PFSK-1 (cell line): ENCODE results near the gene NXPH1.

ENCODE experiments used
- FOXP2 ChIP-seq: optimal IDR thresholded peaks from 2 replicates; pipeline ENCODE3; 2011; ENCODE audit warnings: borderline replicate concordance, control low read depth, inconsistent platforms; ENCODE audit not compliant: insufficient read depth; ENCODE audit errors: extremely low read length, extremely low read depth
- POLR2AphosphoS5 ChIP-seq: IDR thresholded peaks from 2 replicates; pipeline ENCODE4 v1.6.1; 2012; ENCODE audit warnings: low read depth, mild to moderate bottlenecking, control low read depth, low read length, moderate library complexity
- SIN3A ChIP-seq: IDR thresholded peaks from 2 replicates; pipeline ENCODE4 v1.6.1; 2012; ENCODE audit warnings: mild to moderate bottlenecking, low read length, moderate library complexity, borderline replicate concordance; ENCODE audit not compliant: insufficient read depth
- TAF1 ChIP-seq: IDR thresholded peaks from 2 replicates; pipeline ENCODE4 v1.6.1; 2012; ENCODE audit warnings: low read length, control low read depth, borderline replicate concordance; ENCODE audit not compliant: insufficient read depth
- TF ChIP-seq, protein P1 (sequence below), 2 experiments: IDR thresholded peaks; 2 replicates each; pipeline versions ENCODE4 v1.6.1 to v1.8.0; 2011 to 2012; ENCODE audit warnings: low read depth in 2 of 2, low read length in 2 of 2, control low read depth in 1 of 2, inconsistent platforms in 1 of 2, mild to moderate bottlenecking in 1 of 2, moderate library complexity in 1 of 2; ENCODE audit not compliant: insufficient read depth in 1 of 2

Gene NXPH1

DNA sequence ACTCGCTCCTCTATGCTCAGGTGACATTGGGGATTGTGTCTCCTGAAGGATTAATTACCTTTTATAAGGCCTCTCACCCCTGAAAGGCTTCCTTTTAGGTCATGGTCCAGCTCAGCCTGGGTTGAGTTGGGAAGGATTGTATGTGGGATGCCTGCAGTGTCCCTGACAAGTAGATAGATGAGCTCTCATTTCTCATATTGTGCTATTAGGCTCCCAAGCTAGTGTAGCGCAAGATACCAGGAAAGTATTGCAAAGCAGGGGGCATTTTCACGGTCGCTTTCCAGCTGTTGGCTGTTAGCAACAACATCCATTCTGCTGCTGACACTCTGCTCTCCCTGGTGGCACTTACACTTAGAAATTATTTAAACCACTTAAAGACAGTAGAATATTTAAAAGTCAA is 31.9 kb downstream of the NXPH1 start:
- TF ChIP-seq SIN3A = no peak
- no peak for TF ChIP-seq TAF1
- TF ChIP-seq, protein P1, sequence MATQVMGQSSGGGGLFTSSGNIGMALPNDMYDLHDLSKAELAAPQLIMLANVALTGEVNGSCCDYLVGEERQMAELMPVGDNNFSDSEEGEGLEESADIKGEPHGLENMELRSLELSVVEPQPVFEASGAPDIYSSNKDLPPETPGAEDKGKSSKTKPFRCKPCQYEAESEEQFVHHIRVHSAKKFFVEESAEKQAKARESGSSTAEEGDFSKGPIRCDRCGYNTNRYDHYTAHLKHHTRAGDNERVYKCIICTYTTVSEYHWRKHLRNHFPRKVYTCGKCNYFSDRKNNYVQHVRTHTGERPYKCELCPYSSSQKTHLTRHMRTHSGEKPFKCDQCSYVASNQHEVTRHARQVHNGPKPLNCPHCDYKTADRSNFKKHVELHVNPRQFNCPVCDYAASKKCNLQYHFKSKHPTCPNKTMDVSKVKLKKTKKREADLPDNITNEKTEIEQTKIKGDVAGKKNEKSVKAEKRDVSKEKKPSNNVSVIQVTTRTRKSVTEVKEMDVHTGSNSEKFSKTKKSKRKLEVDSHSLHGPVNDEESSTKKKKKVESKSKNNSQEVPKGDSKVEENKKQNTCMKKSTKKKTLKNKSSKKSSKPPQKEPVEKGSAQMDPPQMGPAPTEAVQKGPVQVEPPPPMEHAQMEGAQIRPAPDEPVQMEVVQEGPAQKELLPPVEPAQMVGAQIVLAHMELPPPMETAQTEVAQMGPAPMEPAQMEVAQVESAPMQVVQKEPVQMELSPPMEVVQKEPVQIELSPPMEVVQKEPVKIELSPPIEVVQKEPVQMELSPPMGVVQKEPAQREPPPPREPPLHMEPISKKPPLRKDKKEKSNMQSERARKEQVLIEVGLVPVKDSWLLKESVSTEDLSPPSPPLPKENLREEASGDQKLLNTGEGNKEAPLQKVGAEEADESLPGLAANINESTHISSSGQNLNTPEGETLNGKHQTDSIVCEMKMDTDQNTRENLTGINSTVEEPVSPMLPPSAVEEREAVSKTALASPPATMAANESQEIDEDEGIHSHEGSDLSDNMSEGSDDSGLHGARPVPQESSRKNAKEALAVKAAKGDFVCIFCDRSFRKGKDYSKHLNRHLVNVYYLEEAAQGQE (IDR thresholded peaks at IDR 0.05; ENCODE audit: insufficient read depth in 1 of 2, low read depth in 2 of 2, low read length in 2 of 2) = no peak
- TF ChIP-seq POLR2AphosphoS5 = no peak

DNA sequence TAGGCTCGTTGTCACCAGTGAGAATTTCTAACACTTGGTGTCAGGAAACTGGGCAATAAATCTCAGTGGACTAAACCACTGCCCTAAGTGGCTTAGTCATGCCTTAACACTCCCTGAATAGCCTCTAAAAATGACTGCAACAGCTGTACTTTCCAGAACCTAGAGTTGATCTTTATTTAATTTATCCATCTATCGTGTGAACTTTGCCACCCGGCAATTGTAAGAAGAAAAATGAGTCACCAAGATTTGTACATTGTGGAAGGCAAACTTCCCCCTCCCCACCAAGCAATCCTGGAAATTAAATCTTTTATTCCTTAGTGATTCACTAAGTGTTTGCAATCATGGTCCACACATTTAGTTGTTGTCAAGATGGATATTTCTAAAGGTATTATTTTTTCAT is 47.1 kb downstream of the NXPH1 start:
- TF ChIP-seq TAF1 (no peak), SIN3A (no peak), FOXP2 (no peak), POLR2AphosphoS5 (no peak)
- TF ChIP-seq, protein P1 (IDR thresholded peaks at IDR 0.05; ENCODE audit: insufficient read depth in 1 of 2, low read depth in 2 of 2, low read length in 2 of 2) = no peak

- TF ChIP-seq FOXP2 = no peak
- no peak for TF ChIP-seq TAF1
- no peak for TF ChIP-seq POLR2AphosphoS5
These were observed 47.7 kb downstream of the NXPH1 start for GRCh38 chr7:8481096-8481495.

GRCh38 chr7:8481752-8482446 is 48.5 kb downstream of the NXPH1 start:
- no peak for TF ChIP-seq POLR2AphosphoS5
- no peak for TF ChIP-seq TAF1
- TF ChIP-seq SIN3A = no peak
- TF ChIP-seq, protein P1 (IDR thresholded peaks at IDR 0.05; ENCODE audit: insufficient read depth in 1 of 2, low read depth in 2 of 2, low read length in 2 of 2) = no peak

GRCh38 chr7:8490391-8491045 is 57.1 kb downstream of the NXPH1 start:
- no peak for TF ChIP-seq TAF1
- TF ChIP-seq FOXP2 = no peak
- no peak for TF ChIP-seq SIN3A
- no peak for TF ChIP-seq POLR2AphosphoS5

DNA sequence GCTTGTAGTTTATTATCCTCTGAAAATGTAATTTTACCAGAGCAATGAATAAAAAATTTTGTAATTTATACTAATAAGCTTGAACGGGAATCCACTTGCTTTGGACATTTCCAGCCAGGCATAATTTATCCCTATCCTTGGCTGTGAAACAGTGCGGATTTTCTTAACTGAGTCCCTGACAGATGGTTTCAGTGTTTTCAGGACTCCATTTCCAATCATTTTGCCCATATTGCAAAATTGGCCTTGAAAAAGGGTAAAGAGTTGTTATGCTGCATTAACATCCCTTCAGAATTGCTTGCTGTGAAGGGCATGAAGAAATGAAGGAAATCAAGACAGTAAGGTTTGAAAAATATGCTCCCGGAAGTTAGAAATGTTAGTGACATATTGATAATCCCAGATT is 57.7 kb downstream of the NXPH1 start:
- TF ChIP-seq POLR2AphosphoS5 (no peak), FOXP2 (no peak), TAF1 (no peak), SIN3A (no peak)
- TF ChIP-seq, protein P1 (IDR thresholded peaks at IDR 0.05; ENCODE audit: insufficient read depth in 1 of 2, low read depth in 2 of 2, low read length in 2 of 2) = no peak
